ENCODE measurements around the gene NALF2.
A peak's percentile ranks its signal among the peaks of the same experiment; 100 is the strongest.

NALF2 gene

DNA sequence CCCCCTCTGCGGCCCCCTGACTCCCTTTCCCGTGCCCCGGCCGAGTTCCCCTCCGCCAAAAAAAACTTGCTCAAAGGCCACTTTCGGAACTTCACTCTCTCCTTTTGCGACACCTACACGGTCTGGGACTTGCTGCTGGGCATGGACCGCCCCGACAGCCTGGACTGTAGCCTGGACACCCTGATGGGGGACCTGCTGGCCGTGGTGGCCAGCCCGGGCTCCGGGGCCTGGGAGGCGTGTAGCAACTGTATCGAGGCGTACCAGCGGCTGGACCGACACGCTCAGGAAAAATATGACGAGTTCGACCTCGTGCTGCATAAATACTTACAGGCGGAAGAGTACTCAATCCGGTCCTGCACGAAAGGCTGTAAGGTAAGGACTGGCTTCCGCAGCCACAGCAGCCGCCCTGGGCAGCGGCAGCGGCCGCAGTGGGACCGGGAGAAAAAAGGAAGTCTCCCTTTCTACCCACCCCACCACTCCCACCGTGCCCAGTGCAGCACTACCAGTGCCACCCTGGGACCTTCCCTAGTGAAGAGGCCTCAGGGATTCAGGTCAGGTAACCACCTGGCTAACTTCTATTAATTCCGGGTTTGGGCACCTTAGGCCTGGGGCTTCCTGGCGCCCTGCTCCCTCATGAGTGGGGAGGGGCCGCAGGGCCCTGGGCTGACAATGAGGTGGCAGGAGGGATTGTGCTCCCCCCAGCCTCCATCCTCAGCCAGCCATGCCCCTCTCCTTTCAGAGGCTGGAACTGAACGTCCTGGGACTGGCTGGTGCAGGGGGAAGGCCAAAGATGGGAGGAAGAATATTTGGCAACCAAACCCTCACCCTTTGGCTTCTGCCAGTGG lies 1.9 kb downstream of the NALF2 start (continued):
- TF ChIP-seq ZNF626 (tag by site-specific recombination; IDR thresholded peaks at IDR 0.05) (no peak), ZNF629 (tag by site-specific recombination; IDR thresholded peaks at IDR 0.05) (no peak), YY2 (tag by site-specific recombination; IDR thresholded peaks at IDR 0.05) (no peak), ZNF239 (tag by site-specific recombination; IDR thresholded peaks at IDR 0.05) (no peak)
- TF ChIP-seq, protein P1, sequence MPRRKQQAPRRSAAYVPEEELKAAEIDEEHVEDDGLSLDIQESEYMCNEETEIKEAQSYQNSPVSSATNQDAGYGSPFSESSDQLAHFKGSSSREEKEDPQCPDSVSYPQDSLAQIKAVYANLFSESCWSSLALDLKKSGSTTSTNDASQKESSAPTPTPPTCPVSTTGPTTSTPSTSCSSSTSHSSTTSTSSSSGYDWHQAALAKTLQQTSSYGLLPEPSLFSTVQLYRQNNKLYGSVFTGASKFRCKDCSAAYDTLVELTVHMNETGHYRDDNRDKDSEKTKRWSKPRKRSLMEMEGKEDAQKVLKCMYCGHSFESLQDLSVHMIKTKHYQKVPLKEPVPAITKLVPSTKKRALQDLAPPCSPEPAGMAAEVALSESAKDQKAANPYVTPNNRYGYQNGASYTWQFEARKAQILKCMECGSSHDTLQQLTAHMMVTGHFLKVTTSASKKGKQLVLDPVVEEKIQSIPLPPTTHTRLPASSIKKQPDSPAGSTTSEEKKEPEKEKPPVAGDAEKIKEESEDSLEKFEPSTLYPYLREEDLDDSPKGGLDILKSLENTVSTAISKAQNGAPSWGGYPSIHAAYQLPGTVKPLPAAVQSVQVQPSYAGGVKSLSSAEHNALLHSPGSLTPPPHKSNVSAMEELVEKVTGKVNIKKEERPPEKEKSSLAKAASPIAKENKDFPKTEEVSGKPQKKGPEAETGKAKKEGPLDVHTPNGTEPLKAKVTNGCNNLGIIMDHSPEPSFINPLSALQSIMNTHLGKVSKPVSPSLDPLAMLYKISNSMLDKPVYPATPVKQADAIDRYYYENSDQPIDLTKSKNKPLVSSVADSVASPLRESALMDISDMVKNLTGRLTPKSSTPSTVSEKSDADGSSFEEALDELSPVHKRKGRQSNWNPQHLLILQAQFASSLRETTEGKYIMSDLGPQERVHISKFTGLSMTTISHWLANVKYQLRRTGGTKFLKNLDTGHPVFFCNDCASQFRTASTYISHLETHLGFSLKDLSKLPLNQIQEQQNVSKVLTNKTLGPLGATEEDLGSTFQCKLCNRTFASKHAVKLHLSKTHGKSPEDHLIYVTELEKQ (tag by site-specific recombination; IDR thresholded peaks at IDR 0.05; ENCODE audit: borderline replicate concordance) = no peak
- TF ChIP-seq, protein P2, sequence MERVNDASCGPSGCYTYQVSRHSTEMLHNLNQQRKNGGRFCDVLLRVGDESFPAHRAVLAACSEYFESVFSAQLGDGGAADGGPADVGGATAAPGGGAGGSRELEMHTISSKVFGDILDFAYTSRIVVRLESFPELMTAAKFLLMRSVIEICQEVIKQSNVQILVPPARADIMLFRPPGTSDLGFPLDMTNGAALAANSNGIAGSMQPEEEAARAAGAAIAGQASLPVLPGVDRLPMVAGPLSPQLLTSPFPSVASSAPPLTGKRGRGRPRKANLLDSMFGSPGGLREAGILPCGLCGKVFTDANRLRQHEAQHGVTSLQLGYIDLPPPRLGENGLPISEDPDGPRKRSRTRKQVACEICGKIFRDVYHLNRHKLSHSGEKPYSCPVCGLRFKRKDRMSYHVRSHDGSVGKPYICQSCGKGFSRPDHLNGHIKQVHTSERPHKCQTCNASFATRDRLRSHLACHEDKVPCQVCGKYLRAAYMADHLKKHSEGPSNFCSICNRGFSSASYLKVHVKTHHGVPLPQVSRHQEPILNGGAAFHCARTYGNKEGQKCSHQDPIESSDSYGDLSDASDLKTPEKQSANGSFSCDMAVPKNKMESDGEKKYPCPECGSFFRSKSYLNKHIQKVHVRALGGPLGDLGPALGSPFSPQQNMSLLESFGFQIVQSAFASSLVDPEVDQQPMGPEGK (tag by site-specific recombination; IDR thresholded peaks at IDR 0.05) = no peak
- TF ChIP-seq, protein P3, sequence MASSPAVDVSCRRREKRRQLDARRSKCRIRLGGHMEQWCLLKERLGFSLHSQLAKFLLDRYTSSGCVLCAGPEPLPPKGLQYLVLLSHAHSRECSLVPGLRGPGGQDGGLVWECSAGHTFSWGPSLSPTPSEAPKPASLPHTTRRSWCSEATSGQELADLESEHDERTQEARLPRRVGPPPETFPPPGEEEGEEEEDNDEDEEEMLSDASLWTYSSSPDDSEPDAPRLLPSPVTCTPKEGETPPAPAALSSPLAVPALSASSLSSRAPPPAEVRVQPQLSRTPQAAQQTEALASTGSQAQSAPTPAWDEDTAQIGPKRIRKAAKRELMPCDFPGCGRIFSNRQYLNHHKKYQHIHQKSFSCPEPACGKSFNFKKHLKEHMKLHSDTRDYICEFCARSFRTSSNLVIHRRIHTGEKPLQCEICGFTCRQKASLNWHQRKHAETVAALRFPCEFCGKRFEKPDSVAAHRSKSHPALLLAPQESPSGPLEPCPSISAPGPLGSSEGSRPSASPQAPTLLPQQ (tag by site-specific recombination; IDR thresholded peaks at IDR 0.05) = no peak
- TF ChIP-seq, protein P4, sequence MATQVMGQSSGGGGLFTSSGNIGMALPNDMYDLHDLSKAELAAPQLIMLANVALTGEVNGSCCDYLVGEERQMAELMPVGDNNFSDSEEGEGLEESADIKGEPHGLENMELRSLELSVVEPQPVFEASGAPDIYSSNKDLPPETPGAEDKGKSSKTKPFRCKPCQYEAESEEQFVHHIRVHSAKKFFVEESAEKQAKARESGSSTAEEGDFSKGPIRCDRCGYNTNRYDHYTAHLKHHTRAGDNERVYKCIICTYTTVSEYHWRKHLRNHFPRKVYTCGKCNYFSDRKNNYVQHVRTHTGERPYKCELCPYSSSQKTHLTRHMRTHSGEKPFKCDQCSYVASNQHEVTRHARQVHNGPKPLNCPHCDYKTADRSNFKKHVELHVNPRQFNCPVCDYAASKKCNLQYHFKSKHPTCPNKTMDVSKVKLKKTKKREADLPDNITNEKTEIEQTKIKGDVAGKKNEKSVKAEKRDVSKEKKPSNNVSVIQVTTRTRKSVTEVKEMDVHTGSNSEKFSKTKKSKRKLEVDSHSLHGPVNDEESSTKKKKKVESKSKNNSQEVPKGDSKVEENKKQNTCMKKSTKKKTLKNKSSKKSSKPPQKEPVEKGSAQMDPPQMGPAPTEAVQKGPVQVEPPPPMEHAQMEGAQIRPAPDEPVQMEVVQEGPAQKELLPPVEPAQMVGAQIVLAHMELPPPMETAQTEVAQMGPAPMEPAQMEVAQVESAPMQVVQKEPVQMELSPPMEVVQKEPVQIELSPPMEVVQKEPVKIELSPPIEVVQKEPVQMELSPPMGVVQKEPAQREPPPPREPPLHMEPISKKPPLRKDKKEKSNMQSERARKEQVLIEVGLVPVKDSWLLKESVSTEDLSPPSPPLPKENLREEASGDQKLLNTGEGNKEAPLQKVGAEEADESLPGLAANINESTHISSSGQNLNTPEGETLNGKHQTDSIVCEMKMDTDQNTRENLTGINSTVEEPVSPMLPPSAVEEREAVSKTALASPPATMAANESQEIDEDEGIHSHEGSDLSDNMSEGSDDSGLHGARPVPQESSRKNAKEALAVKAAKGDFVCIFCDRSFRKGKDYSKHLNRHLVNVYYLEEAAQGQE (tag by site-specific recombination; IDR thresholded peaks at IDR 0.05) = no peak

DNA sequence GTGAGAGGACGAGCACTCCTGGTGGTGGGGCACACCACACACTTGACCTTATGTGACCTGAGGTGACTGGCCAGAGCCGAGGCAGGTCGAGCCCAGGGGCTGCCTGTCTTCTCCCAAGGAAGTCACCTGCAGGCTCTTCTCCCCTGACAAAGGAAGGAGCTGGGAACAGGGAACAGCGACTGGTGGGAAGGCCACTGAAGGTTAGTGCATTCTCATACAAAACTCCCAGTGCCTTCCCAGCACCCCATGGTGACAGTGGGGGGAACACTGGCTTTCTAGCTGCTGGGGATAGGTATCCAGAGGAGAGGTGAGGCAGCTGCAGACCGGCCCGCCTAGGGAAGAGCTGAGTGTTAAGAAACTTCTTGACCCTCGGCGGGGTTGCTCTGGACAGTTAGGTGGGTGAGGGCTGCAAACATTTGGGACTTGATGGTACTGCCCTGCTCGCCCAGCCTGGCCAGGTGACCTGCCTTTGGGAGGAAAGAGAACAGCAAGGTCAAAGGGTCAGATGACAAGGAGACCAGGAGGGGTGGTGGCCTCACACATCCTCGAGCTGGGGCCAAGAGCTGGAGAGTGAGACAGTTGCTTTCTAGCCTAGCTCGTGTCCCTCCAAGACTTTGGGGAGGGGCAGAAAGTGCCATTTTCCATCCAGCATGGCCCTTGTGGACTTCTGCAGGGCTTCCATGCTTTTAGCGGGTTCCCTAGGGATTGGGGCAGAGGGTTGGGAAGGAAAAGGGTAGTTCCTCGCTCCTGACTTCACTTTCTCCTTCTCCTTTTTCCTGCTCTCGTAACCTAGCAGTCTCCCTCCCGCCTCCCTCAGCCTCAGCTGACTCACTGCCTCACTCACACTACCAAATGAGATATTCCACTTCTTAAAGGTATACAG lies 2.7 kb downstream of the NALF2 start:
- ChIA-PET POLR2A (no interaction called here), CTCF (interaction anchor here (0.7 to 1.1 kb wide), 4 partner anchors 11 to 590 kb away, joined by 3 to 4 read pairs (median 4); no protein-coding TSS in a partner anchor)
- no peak overlapping the region for H3K27ac ChIP-seq (ENCODE audit: extremely low read depth, low read depth, low read length)
- H3K36me3 ChIP-seq (ENCODE audit: control insufficient read depth in 2 of 2, insufficient read depth in 1 of 2, low read length in 2 of 2) = peaks cover 0 to 3% of the 10 kb centered on the region in 2 experiments; a peak in 2 of 3 replicates
- H3K4me3 ChIP-seq (ENCODE audit: low read depth, low read length) = no peak overlapping the region
- no peaks in the 10 kb centered on the region for H3K4me1 ChIP-seq (ENCODE audit: control insufficient read depth, insufficient read depth, low read length)
- no peaks in the 10 kb centered on the region for H3K9me3 ChIP-seq (ENCODE audit: control insufficient read depth, insufficient read depth, low read depth, low read length)
- TF ChIP-seq ZBTB48 (tag by site-specific recombination; IDR thresholded peaks at IDR 0.05) = 0 out of 2 replicates have a peak, but pooled peaks have one; percentile 45
- 0 out of 2 replicates have a peak, but pooled peaks have one; percentile 19 for TF ChIP-seq ZNF146 (tag by site-specific recombination; IDR thresholded peaks at IDR 0.05)
- TF ChIP-seq SCRT2 (tag by site-specific recombination; IDR thresholded peaks at IDR 0.05) = no peak
- peak; percentile 77 for TF ChIP-seq PRDM1 (tag by site-specific recombination; IDR thresholded peaks at IDR 0.05)
- TF ChIP-seq, protein P5, sequence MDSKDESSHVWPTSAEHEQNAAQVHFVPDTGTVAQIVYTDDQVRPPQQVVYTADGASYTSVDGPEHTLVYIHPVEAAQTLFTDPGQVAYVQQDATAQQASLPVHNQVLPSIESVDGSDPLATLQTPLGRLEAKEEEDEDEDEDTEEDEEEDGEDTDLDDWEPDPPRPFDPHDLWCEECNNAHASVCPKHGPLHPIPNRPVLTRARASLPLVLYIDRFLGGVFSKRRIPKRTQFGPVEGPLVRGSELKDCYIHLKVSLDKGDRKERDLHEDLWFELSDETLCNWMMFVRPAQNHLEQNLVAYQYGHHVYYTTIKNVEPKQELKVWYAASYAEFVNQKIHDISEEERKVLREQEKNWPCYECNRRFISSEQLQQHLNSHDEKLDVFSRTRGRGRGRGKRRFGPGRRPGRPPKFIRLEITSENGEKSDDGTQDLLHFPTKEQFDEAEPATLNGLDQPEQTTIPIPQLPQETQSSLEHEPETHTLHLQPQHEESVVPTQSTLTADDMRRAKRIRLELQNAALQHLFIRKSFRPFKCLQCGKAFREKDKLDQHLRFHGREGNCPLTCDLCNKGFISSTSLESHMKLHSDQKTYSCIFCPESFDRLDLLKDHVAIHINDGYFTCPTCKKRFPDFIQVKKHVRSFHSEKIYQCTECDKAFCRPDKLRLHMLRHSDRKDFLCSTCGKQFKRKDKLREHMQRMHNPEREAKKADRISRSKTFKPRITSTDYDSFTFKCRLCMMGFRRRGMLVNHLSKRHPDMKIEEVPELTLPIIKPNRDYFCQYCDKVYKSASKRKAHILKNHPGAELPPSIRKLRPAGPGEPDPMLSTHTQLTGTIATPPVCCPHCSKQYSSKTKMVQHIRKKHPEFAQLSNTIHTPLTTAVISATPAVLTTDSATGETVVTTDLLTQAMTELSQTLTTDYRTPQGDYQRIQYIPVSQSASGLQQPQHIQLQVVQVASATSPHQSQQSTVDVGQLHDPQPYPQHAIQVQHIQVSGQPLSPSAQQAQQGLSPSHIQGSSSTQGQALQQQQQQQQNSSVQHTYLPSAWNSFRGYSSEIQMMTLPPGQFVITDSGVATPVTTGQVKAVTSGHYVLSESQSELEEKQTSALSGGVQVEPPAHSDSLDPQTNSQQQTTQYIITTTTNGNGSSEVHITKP (tag by site-specific recombination; IDR thresholded peaks at IDR 0.05) = peak; percentile 46; the same call in 1 of the 2 replicates
